PC-9 (cell line): ENCODE results near the gene PSMB3. TPM values are rescaled to one million over a fixed set of nuclear protein-coding genes. Genes with fewer than 3 reads are reported as not detected.

Experiments
- Bru-seq: library from RNA; stranded (reverse); fragments of 400-500 nt; gene quantifications from one replicate; lab custom pipeline; 2021; lab: Mats Ljungman, UMichigan
- BruChase-seq, 2 experiments: library from RNA; stranded (reverse); fragments of 400-500 nt; gene quantifications; one replicate each; lab custom pipeline; 2021; lab: Mats Ljungman, UMichigan
- BruUV-seq: library from RNA; stranded (reverse); fragments of 400-500 nt; replicated peaks from 2 replicates; lab custom pipeline; 2021; lab: Mats Ljungman, UMichigan
- CTCF ChIA-PET: fragments of 300-600 bp; sonication (Branson Sonifier 250); formaldehyde crosslinking; loops from one replicate; lab custom pipeline; 2022; ENCODE audit warnings: antibody characterized with exemption; lab: Charles Lee
- POLR2A ChIA-PET: fragments of 300-600 bp; sonication (Branson Sonifier 250); formaldehyde crosslinking; loops from one replicate; lab custom pipeline; 2022; ENCODE audit warnings: antibody characterized with exemption; ENCODE audit not compliant: unreplicated experiment; lab: Charles Lee
- DNase-seq, 2 experiments: peaks; one replicate each; pipeline versions ENCODE4 v3.0.0 to v3.0.0-alpha.2; 2015 to 2022; ENCODE audit warnings: mixed read lengths in 1 of 2
- H2AFZ ChIP-seq: fragments of 200-600 bp; sonication (generic); 2 replicates; pipeline ENCODE4 v1.8.1; 2017; ENCODE audit warnings: antibody characterized with exemption
- H3F3A ChIP-seq: fragments of 200-600 bp; sonication (generic); 2 replicates; pipeline ENCODE4 v1.8.1; 2017; ENCODE audit warnings: antibody characterized with exemption, mild to moderate bottlenecking, low read depth; ENCODE audit not compliant: insufficient read depth
- H3K27ac ChIP-seq: fragments of 200-600 bp; sonication (generic); 2 replicates; pipeline ENCODE4 v1.6.1; 2016; ENCODE audit warnings: mixed run types
- H3K27me3 ChIP-seq: fragments of 200-600 bp; sonication (generic); 2 replicates; pipeline ENCODE4 v1.6.1; 2016; ENCODE audit warnings: low read depth, mixed run types; ENCODE audit not compliant: insufficient read depth
- H3K36me3 ChIP-seq: fragments of 200-600 bp; sonication (generic); 2 replicates; pipeline ENCODE4 v1.6.1; 2016; ENCODE audit warnings: low read depth, mixed run types
- H3K4me1 ChIP-seq: fragments of 200-600 bp; sonication (generic); replicated peaks from 2 replicates; pipeline ENCODE4 v1.6.1; 2016; ENCODE audit warnings: mixed run types; ENCODE audit not compliant: insufficient read depth
- H3K4me2 ChIP-seq: fragments of 200-600 bp; sonication (generic); 2 replicates; pipeline ENCODE4 v1.6.1; 2017; ENCODE audit warnings: mixed run types
- H3K4me3 ChIP-seq: fragments of 200-600 bp; sonication (generic); 2 replicates; pipeline ENCODE4 v1.6.1; 2016; ENCODE audit warnings: mixed run types
- H3K79me2 ChIP-seq: fragments of 200-600 bp; sonication (generic); 2 replicates; pipeline ENCODE4 v1.6.1; 2017; ENCODE audit warnings: low read depth, mixed run types
- H3K9me2 ChIP-seq: fragments of 200-600 bp; sonication (generic); 2 replicates; pipeline ENCODE4 v1.8.1; 2017; ENCODE audit warnings: mild to moderate bottlenecking; ENCODE audit not compliant: insufficient read depth
- H3K9me3 ChIP-seq: fragments of 200-600 bp; sonication (generic); 2 replicates; pipeline ENCODE4 v1.8.1; 2016; ENCODE audit warnings: low read depth; ENCODE audit not compliant: insufficient read depth
- H4K20me1 ChIP-seq: fragments of 200-600 bp; sonication (generic); 2 replicates; pipeline ENCODE4 v1.8.1; 2017; ENCODE audit not compliant: insufficient read depth
- CTCF ChIP-seq: fragments of 200-600 bp; sonication (generic); conservative IDR thresholded peaks from 2 replicates; pipeline ENCODE4 v1.6.1; 2017; ENCODE audit warnings: mixed run types, antibody characterized with exemption, mild to moderate bottlenecking, moderate library complexity
- EZH2 ChIP-seq: fragments of 200-600 bp; sonication (generic); IDR thresholded peaks from 2 replicates; pipeline ENCODE4 v1.8.0; 2017; ENCODE audit warnings: antibody characterized with exemption, low read depth
- intact Hi-C: fragments of 100-400 bp; cut with micrococcal nuclease; formaldehyde crosslinking; loops from one replicate; pipeline ENCODE4 v1.10.0; 2022; ENCODE audit not compliant: unreplicated experiment
- long read RNA-seq: library from polyadenylated mRNA; stranded (forward); transcript quantifications from one replicate; pipeline ENCODE4 v2.0.0, GENCODE V29; 2022
- total RNA-seq: library from RNA; stranded (reverse); gene quantifications from 2 replicates; pipeline ENCODE4 v1.2.3, GENCODE V29; 2021

PSMB3 gene
- total RNA-seq (262 and 278 TPM in 2 replicates), Bru-seq, nascent RNA (percentile 81 among the genes with signal in this experiment), BruChase-seq, experiment 1, labeled RNA remaining after a 2-hour chase (percentile 73 among the genes with signal in this experiment), BruChase-seq, experiment 2, labeled RNA remaining after a 6-hour chase (percentile 88 among the genes with signal in this experiment)
- long read RNA-seq, transcript PSMB3-211 (6 exons, 773 nt): major isoform, 357 of 441 reads
- long read RNA-seq, transcript PSMB3-210 (2 exons, 562 nt): minor isoform, 66 of 441 reads
- long read RNA-seq, transcript PSMB3-212 (5 exons, 552 nt): minor isoform, 7 of 441 reads
- long read RNA-seq, partial matches to known transcripts: 7 of 441 reads
- long read RNA-seq, other reads (novel, unspliced or antisense): 4 of 441 reads

- Histone ChIP-seq H3K4me3 (peak within 1 kb of the TSS; percentile 92), H3K4me1 (peaks cover 10% of the 10 kb centered on the region), H3K4me2 (peak within 1 kb of the TSS; percentile 97), H3K27ac (peak within 1 kb of the TSS; percentile 79), H3K9me2 (no peaks in the 10 kb centered on the region), H3K79me2 (peaks cover 73% of the 10 kb centered on the region), H2AFZ (peak within 1 kb of the TSS; percentile 92), H3K36me3 (no peaks in the 10 kb centered on the region), H4K20me1 (no peaks in the 10 kb centered on the region; the same call in 1 of the 2 replicates), H3K9me3 (no peaks in the 10 kb centered on the region), H3F3A (peaks cover 11% of the 10 kb centered on the region), H3K27me3 (no peaks in the 10 kb centered on the region)
- peak; percentile 95 to 99 for DNase-seq
- ChIA-PET POLR2A (interaction anchor here (0.6 kb wide), 1 partner anchor 70 kb away, joined by 13 read pairs; no protein-coding TSS in a partner anchor), CTCF (no interaction called here)
- no TSS peak for BruUV-seq
- intact Hi-C loops: loop anchor here (5.0 kb wide), 2 partner anchors 45 to 215 kb away; partner anchors contain the start of genes FBXO47 and PIP4K2B
- TF ChIP-seq CTCF (no peak), EZH2 (no peak)
Measured at GRCh38 chr17:38752308-38753070, at the start of gene PSMB3. PSMB3 (plus strand) TSS chr17:38752741; CDS start chr17:38752827, 86 bp downstream.

- Histone ChIP-seq H3K4me2 (peak overlapping the region; percentile 99), H3K9me2 (no peaks in the 10 kb centered on the region), H2AFZ (peak overlapping the region; percentile 83), H3K79me2 (peaks cover 49% of the 10 kb centered on the region), H3K27ac (peak overlapping the region; percentile 82), H3K9me3 (no peaks in the 10 kb centered on the region), H3K36me3 (peaks cover 5% of the 10 kb centered on the region; the same call in 1 of the 2 replicates), H3K27me3 (no peaks in the 10 kb centered on the region), H4K20me1 (peaks cover 19% of the 10 kb centered on the region), H3K4me3 (peak overlapping the region; percentile 99), H3F3A (peaks cover 49% of the 10 kb centered on the region), H3K4me1 (peaks cover 23% of the 10 kb centered on the region)
- TSS peak; percentile 22 for BruUV-seq
- POLR2A ChIA-PET: no interaction called here
- TF ChIP-seq EZH2: no peak
- TF ChIP-seq CTCF: no peak
- no peak for DNase-seq
- intact Hi-C loops: loop anchor here (2.0 kb wide), 1 partner anchor 28 kb away; the partner anchor contains the start of gene EPOP
- CTCF ChIA-PET: interaction anchor here (0.7 kb wide), 1 partner anchor 100 kb away, joined by 3 read pairs; no protein-coding TSS in a partner anchor
Measured at GRCh38 chr17:38702916-38703741, 49.4 kb upstream of the PSMB3 start.
